Heart left ventricle (tissue), 16 donors: ENCODE results near the gene PDE6A. TPM values are rescaled to one million over a fixed set of nuclear protein-coding genes. Genes with fewer than 3 reads are reported as not detected.

Source experiments
- ATAC-seq, 4 donors: fragments of 200-7000 bp; cut with Tn5 transposase; one replicate each; pipeline ENCODE4 v1.9.1; 2020 to 2022; ENCODE audit warnings: moderate library complexity in 4 of 4, mild to moderate bottlenecking in 3 of 4, moderate number of reproducible peaks in 1 of 4
- DNase-seq, 5 donors: peaks; one replicate each; pipeline ENCODE4 v3.0.0-alpha.2; 2020
- H3K27ac ChIP-seq, 12 donors: fragments of 200-600 bp; sonication (generic) in 4 of 12; one replicate each; pipeline versions ENCODE4 v1.5.0 to v1.8.0; 2016 to 2022; ENCODE audit warnings: mild to moderate bottlenecking in 2 of 12
- H3K27me3 ChIP-seq, 9 donors: fragments of 200-600 bp; sonication (generic) in 2 of 9; one replicate each; pipeline versions ENCODE4 v1.5.1 to v1.8.0; 2016 to 2022; ENCODE audit warnings: mild to moderate bottlenecking in 3 of 9
- H3K36me3 ChIP-seq, 9 donors: fragments of 200-600 bp; sonication (generic) in 2 of 9; one replicate each; pipeline versions ENCODE4 v1.5.0 to v1.8.0; 2018 to 2022; ENCODE audit warnings: mild to moderate bottlenecking in 2 of 9
- H3K4me1 ChIP-seq, 12 donors: fragments of 200-600 bp; sonication (generic) in 4 of 12; one replicate each; pipeline versions ENCODE4 v1.5.0 to v1.8.0; 2016 to 2022; ENCODE audit warnings: mild to moderate bottlenecking in 3 of 12
- H3K4me3 ChIP-seq, 12 donors: fragments of 200-600 bp; sonication (generic) in 4 of 12; one replicate each; pipeline versions ENCODE4 v1.5.0 to v1.8.0; 2017 to 2022; ENCODE audit warnings: mild to moderate bottlenecking in 9 of 12, moderate library complexity in 4 of 12
- H3K9me3 ChIP-seq, 12 donors: fragments of 200-600 bp; sonication (generic) in 4 of 12; one replicate each; pipeline versions ENCODE4 v1.5.0 to v1.8.0; 2016 to 2022; ENCODE audit warnings: mild to moderate bottlenecking in 1 of 12
- CTCF ChIP-seq, 12 donors: fragments of 200-600 bp; sonication (generic) in 4 of 12; IDR thresholded peaks; one replicate each; pipeline versions ENCODE4 v1.5.0 to v1.8.0; 2018 to 2022; ENCODE audit warnings: antibody characterized with exemption in 12 of 12, mild to moderate bottlenecking in 5 of 12
- POLR2A ChIP-seq, 2 donors: fragments of 450-650 bp; IDR thresholded peaks; one replicate each; pipeline ENCODE4 v1.6.1; 2017; ENCODE audit warnings: antibody characterized with exemption in 2 of 2, mild to moderate bottlenecking in 2 of 2, moderate library complexity in 2 of 2
- WGBS, 4 donors: extraction: QIAGEN DNeasy Blood & Tissue Kit in 2 of 4; methylation state at CpG; one replicate each; pipeline versions ENCODE4 v1.1.5 to v1.1.7; 2013 to 2018; 5-methylcytosine and 5-hydroxymethylcytosine counted together
- intact Hi-C, 10 donors: fragments of 100-400 bp; cut with DNase I; formaldehyde crosslinking; loops; one replicate each; pipeline versions ENCODE4 v1.11.1 to v1.14.2; 2022
- polyA plus RNA-seq, 2 donors: library from polyadenylated mRNA; stranded (reverse); fragments of 200-250 nt; gene quantifications; one replicate each; pipeline ENCODE4 v1.2.3, GENCODE V29; 2013
- total RNA-seq, 9 donors: library from RNA; depleted of rRNA in 2 of 9; stranded (reverse); fragments of >200 nt in 2 of 9; fragmentation: NEBNext Ultra II Directional in 3 of 9; extraction: Animal tissue kit (Norgen Biotek cat#: 25700) in 3 of 9; gene quantifications; one replicate each; pipeline versions ENCODE4 v1.1.0 to v1.2.4, GENCODE V29; 2016 to 2023
- donor health status: ischemic (EF 13 %, LVEDD 7.1; RV severe dilation, severe dysfunction).
- donor health status: healthy with polysubstance abuse.
- donor health status: DM: no; HTN: yes; CAD: no.
- donor health status: DM: no; HTN: no; CAD: no.
- donor health status: ischemic (EF 25% LVEDD 6.9; RV normal size, moderate dysfunction).
- donor health status: ischemic (EF 25% LVEDD 5.7; RV mildly dilated, moderate dysfunction).
- donor health status: healthy.
- donor health status: DM: yes; HTN: yes; CAD: no.
- donor health status: ischemic (EF 35%, LVEDD 5.7; RV mildly dilated, moderate dysfunction).
- donor health status: nonischemic (EF 11% LVEDD 7.7; RV severe dilation, severe dysfunction).
- donor health status: DM: yes; HTN: yes; CAD: no.
- donor health status: PGD.
- donor health status: ischemic (EF 29% LVEDD 5.4; RV normal size, mild dysfunction).
- donor health status: nonischemic (EF 23%, LVEDD 6.1; RV moderate dilation, normal function).

Gene PDE6A
- total and polyA plus RNA-seq, 11 donors = 0.04 to 0.35 (median 0.11) TPM; not detected in 1

- Histone ChIP-seq H3K4me1 (peaks cover 0 to 59% (median 18%) of the 10 kb centered on the region in 12 donors), H3K27me3 (no peaks in the 10 kb centered on the region), H3K9me3 (no peaks in the 10 kb centered on the region), H3K36me3 (peaks cover 0 to 10% (median 0%) of the 10 kb centered on the region in 9 donors), H3K27ac (peak overlapping the region in 1 of 12 donors; percentile 24), H3K4me3 (no peak overlapping the region)
- 60 to 95% (median 92%) methylated on average over 2 of the region's 2 CpGs for WGBS, 4 donors
- DNase-seq (no peak), ATAC-seq (no peak)
- intact Hi-C loops = no loop called here
- TF ChIP-seq CTCF (IDR thresholded peaks at IDR 0.05) (no peak), POLR2A (IDR thresholded peaks at IDR 0.05) (no peak)
Observed at GRCh38 chr5:149816661-149817060, 127.9 kb downstream of the PDE6A start.

- H3K4me1 ChIP-seq = peaks cover 4 to 84% (median 41%) of the 10 kb centered on the region in 12 donors
- peak overlapping the region in 8 of 12 donors; percentile 30 to 87 (median 60) for H3K27ac ChIP-seq
- TF ChIP-seq POLR2A (IDR thresholded peaks at IDR 0.05) (no peak), CTCF (IDR thresholded peaks at IDR 0.05) (no peak)
- ATAC-seq (no peak), DNase-seq (no peak)
- H3K4me3 ChIP-seq = no peak overlapping the region
- intact Hi-C loops = loop anchor here in 1 of 10 donors (5.0 kb wide), 1 partner anchor 79 kb away; the partner anchor contains the start of gene PPARGC1B
- WGBS, 4 donors = 73 to 94% (median 83%) methylated on average over 3 of the region's 3 CpGs
- no peaks in the 10 kb centered on the region for H3K9me3 ChIP-seq
- H3K36me3 ChIP-seq = no peaks in the 10 kb centered on the region
- no peaks in the 10 kb centered on the region for H3K27me3 ChIP-seq
Observed at GRCh38 chr5:149811453-149811852, 133.1 kb downstream of the PDE6A start.

GRCh38 chr5:149810856-149811255 is 133.7 kb downstream of the PDE6A start:
- H3K36me3 ChIP-seq = no peaks in the 10 kb centered on the region
- no peak for ATAC-seq
- intact Hi-C loops = loop anchor here in 1 of 10 donors (5.0 kb wide), 1 partner anchor 79 kb away; the partner anchor contains the start of gene PPARGC1B
- H3K4me3 ChIP-seq = no peak overlapping the region
- peak overlapping the region in 11 of 12 donors; percentile 30 to 87 (median 61) for H3K27ac ChIP-seq
- TF ChIP-seq POLR2A (IDR thresholded peaks at IDR 0.05) (no peak), CTCF (IDR thresholded peaks at IDR 0.05) (no peak)
- WGBS, 4 donors = 73 to 83% (median 79%) methylated on average over 6 of the region's 6 CpGs
- H3K27me3 ChIP-seq = no peaks in the 10 kb centered on the region
- peaks cover 4 to 86% (median 47%) of the 10 kb centered on the region in 12 donors for H3K4me1 ChIP-seq
- H3K9me3 ChIP-seq = no peaks in the 10 kb centered on the region
- DNase-seq = no peak

GRCh38 chr5:149809931-149810691 is 134.5 kb downstream of the PDE6A start:
- ATAC-seq = peak in 1 of 4 donors; percentile 2
- no peak for DNase-seq
- H3K27me3 ChIP-seq = no peaks in the 10 kb centered on the region
- H3K4me3 ChIP-seq = no peak overlapping the region
- H3K27ac ChIP-seq = peak overlapping the region in 11 of 12 donors; percentile 30 to 87 (median 61)
- 55 to 72% (median 66%) methylated on average over 6 to 8 of the region's 8 CpGs for WGBS, 4 donors
- intact Hi-C loops = loop anchor here in 1 of 10 donors (5.0 kb wide), 1 partner anchor 78 kb away; the partner anchor contains the start of gene PPARGC1B
- H3K9me3 ChIP-seq = no peaks in the 10 kb centered on the region
- H3K36me3 ChIP-seq = no peaks in the 10 kb centered on the region
- TF ChIP-seq CTCF (IDR thresholded peaks at IDR 0.05) (no peak), POLR2A (IDR thresholded peaks at IDR 0.05) (no peak)
- peaks cover 7 to 93% (median 54%) of the 10 kb centered on the region in 12 donors for H3K4me1 ChIP-seq
